GM18868 (cell line): Measurements from ENCODE around the gene LHX6.

ENCODE experiments used
- ATAC-seq: cut with Tn5 transposase; IDR thresholded peaks from one replicate; pipeline ENCODE4 v1.9.1; 2021; ENCODE audit warnings: mild to moderate bottlenecking, moderate library complexity; ENCODE audit not compliant: unreplicated experiment

LHX6 gene

DNA sequence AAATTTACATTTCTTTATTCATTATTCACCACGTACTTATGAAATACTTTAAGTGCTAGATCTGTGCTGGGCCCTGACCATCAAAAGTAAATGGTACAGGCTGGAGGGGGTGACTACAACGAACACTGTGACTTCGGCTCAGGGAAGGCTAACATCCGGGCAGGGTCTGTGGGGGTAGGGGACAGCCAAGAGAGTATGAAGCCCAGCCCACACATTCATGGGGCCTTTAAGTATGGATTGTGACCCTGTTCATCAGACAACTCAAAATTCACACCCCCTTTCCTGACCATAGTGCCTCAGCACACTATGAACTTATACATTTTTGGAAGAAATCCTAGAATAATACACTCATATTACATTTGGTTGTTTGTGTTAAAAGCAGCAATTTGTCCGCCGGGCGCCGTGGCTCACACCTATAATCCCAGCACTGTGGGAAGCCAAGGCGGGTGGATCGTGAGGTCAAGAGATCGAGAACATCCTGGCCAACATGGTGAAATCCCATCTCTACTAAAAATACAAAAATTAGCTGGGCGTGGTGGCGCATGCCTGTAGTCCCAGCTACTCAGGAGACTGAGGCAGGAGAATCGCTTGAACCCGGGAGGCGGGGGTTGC is 35.7 kb downstream of the LHX6 start:
- no peak for ATAC-seq

- ATAC-seq = no peak
These were observed 36.4 kb downstream of the LHX6 start for GRCh38 chr9:122192261-122192875.

GRCh38 chr9:122191584-122191983 is 37.2 kb downstream of the LHX6 start:
- ATAC-seq = no peak

DNA sequence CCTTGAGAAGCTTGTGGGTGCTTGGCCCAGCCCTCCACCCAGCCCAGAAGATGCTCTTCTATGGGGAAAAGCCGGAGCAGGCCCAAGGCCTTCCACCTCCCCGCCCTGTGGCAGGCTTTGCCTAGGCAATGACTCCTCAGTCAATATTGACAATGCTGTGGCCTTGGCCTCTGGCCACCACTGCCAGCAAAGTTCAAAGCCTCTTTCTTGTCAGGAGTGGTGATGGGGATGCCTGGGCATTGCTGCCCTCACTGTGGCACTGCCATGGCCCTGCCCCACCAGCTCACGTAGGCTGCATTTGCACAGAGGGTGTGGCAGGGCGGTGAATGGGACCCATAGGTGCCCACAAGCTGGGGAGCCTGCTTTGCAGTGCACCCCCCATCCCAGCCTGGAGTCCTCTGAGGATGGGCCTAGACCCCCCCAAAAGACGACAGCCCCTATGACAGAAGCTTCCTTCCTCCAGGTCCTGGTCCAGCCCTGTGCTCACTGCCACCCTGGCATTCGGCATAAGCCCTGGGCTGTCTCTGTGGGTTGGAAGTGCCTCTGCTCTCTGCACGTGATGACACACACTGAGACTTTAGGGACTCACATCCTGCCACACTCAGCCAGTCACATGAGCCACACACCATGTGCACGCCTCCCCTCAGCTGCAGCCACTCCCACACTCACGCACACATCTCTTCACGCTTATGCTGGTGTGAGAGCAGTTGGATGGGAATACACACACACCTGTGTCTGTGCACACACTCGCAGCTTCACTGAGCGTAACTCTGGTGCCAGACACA is 38.0 kb downstream of the LHX6 start:
- no peak for ATAC-seq

DNA sequence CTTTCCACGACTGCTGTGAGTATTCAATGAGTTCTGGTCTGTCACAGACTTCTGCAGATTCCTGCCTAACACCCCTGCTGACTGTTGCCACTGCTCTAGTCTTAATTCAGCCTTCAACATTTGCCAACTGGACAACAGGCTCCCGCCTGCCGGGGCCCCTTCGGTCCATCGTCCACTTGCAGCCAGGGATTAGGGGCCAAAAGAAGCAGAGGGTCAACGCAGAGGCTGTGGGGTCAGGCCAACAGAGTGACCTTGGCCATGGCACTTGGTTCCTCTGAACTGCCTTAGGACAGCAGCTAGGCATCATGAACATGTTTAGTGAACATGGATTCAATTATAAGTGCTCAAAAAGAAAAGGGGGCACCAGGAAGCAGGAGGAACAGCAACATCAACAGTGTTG is 40.4 kb downstream of the LHX6 start:
- no peak for ATAC-seq

DNA sequence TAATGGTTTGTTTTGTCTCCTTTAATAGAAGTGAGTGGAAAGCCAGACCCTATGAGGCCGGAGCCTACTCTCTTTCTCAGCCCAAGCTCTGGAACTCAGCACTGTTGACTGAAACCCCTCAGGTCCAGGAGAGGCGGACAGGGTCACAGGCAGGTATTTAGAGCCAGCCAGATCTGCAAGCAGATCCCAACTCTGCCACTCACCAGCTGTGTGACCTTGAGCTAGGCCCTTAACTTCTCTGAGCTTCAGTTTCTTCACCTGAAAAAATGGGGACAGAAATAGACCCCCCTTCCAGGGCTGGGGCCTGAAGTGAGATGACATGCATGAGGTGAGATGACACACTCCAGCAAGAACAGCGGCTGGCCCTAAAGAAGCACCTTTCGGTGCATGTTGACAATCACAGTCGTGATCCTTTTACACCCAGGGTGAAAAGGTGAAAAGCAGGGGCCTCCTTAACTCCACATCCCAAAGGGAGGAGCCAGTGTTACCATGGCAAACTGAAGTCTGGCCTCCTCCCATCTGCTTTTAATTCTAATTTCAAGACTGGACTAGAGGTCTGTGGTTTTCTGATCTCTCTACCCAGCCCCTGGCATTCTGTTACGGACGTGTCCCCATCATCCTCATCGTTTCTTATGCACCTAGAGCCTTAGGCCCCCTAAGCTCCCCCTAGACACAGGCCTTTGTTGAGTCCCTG is 41.8 kb downstream of the LHX6 start:
- ATAC-seq = no peak

DNA sequence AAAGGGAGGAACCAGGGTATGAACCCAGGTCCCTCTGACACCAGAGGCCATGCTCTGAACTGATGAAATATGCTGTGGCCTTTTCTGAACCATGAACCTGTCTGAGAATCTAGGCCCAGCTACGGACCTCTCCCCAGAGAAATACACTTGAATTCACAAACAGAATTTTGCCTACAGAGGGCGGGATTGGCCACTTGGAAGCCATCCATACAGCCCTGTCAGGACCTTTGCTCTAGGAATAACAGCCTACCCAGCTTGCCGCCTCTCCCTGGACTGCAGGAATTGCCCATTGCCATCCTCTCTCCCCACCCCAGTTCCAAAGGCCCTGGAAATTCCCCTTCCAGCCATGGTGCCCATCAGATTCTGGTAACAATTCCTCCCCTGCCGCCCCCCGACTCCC is 42.5 kb downstream of the LHX6 start:
- ATAC-seq = no peak

DNA sequence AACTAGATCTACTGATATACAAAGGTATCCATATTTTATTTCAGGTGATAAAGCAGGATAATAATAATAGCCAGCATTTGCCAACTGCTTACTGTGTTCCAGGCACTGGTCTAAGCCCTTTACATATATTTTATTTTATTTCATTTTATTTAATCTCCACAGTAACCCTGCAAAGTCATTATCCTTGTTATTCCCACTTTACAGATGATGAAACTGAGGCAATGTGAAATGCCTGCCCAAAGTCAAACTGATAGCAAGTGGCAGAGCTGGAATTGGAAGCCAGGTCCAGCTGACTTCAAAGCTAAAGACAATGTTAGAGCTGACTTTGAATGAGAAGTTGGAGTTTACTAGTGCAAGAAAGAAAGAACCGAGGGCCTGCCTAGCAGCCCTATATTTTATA is 44.2 kb downstream of the LHX6 start:
- no peak for ATAC-seq

GRCh38 chr9:122183501-122183900 is 45.3 kb downstream of the LHX6 start:
- ATAC-seq = no peak

GRCh38 chr9:122180633-122181032 is 48.1 kb downstream of the LHX6 start:
- no peak for ATAC-seq

- ATAC-seq = no peak
These were observed 49.1 kb downstream of the LHX6 start for GRCh38 chr9:122179690-122180074.

GRCh38 chr9:122179054-122179689 is 49.6 kb downstream of the LHX6 start:
- ATAC-seq = no peak

GRCh38 chr9:122176916-122177315 is 51.8 kb downstream of the LHX6 start:
- no peak for ATAC-seq

DNA sequence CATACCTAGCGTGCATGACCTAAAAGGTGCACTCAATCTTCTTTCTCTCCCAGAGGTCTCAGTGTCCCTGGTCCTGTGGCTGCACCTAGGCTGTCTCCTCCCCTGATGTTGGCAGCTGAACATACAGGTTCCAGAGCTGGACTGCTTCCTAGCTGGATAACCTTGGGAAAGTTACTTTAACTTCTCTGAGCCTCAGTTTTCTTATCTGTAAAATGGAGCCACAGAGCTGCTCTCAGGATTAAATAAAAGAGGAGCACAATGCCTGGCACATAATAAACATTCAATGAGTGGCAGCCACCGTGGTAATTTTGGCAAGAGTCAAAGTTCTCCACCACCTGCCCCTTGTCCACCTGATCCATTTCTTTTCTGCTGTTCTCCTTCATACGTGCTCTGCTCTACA is 55.1 kb downstream of the LHX6 start:
- no peak for ATAC-seq

GRCh38 chr9:122172131-122172530 is 56.6 kb downstream of the LHX6 start:
- ATAC-seq = no peak

DNA sequence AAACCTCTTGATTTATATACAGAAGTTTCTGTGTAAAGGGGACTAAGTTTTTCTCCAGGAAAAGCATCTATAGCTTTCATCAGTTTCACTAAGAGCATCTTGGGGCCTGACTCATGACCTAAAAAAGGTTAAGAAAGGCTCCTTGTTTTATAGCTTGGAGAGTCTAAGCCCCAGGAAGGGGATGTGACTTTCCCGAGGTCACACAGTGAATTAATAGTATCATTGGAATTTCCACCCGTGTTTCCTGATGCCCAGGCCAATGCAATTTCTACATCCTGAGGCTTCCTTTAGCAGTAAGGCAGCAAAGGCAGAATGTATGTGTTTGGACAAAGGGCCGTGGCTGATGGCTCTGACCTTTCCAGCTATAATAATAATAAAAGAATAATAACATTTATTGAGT is 60.4 kb downstream of the LHX6 start:
- no peak for ATAC-seq

DNA sequence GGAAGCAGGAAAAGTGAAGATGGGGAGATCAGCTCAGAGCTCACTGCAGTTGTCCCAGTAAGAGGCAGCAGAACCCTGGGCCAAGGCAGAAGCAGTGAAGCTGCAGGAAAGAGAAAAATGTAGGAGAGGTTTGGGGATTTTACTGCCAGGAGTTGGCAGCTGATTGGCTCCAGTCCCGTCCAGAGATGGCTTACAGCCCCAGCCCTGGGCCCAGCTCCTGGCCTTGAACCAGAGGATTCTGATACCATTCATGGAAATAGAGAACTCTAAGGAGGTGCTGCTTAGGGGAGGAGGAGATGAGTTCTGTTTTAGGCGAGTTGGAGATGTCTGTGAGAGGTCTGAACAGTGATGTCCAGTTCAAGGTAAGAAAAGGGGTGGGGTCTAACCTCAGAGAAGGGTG is 64.5 kb downstream of the LHX6 start:
- no peak for ATAC-seq

GRCh38 chr9:122162415-122162814 is 66.3 kb downstream of the LHX6 start:
- ATAC-seq = no peak

DNA sequence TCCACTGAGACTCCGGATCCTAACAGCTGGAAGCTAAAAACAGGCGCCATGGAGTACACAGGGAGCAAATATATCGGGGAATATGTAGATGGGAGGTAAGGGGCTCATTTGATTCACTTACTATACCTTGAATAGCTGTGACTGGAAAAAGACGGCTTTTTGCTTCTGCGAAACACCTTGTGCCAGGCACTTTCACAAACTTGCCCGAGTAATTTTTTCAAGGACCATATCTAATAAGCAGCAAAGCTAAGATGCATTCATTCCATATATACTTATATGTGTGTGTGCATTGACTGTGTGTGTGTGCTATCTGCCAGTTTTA is 68.9 kb downstream of the LHX6 start:
- ATAC-seq = no peak

DNA sequence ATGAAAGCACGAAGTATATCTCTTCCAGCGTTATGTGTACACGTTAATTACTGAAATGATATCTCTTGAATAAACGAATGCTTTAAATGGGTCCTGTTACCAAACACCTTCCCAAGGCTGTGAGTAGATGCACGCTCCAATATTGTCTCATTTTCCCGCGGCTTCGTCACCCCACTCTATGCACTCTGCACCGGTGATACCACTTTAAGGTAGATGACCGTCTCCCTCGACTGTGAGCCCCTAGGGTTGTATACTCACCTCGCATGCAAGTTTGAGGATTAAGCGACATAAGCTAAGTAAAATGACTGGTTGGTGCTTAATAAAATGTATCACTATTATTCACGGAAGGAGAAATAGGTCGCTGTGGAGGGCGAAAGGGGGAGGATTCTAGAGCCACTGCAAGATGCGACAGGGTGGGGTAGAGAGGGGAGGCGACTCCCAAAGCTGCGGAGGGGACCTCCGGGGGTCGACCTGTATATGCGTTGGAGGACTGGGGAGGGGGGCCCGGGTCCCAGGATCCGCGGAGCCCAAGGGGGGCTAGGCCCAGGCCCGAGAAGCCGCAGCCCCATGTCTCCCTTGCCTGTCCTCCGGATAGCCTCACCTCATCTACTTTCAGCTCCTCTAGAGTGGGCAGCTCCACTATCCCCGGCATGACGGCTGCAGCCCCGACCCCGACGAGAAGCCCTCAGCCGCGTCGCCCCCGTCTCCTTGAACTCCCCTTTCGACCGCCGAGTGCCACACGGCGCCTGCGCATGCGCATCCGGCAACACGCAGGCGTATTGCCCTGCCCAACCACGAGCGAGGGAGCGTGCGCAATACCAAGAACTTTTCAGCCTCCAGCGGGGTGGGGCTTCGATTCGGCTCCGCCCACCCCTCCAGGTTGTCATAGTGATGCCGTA is 69.5 kb downstream of the LHX6 start, which contains the start of the genes MORN5 and NDUFA8:
MORN5 (plus strand) TSS at position 883 of the 899 bp plus-strand sequence. CDS start 65 bp downstream, outside the sequence.
NDUFA8 (minus strand) TSS at position 754 of the 899 bp plus-strand sequence; CDS start at position 652, 102 bp downstream.
- ATAC-seq = peak; percentile 95
